ENCODE measurements around the gene TBX6. TPM values are rescaled to one million over a fixed set of nuclear protein-coding genes. Genes with fewer than 3 reads are reported as not detected.
"Not testable (repeated sequence)": the region's sequence is repeated elsewhere in the genome, so short reads cannot be mapped to it uniquely, and the experiment has no call there.

TBX6 gene
- total RNA-seq, 1 donor from 2014 or later: 0.86 TPM

DNA sequence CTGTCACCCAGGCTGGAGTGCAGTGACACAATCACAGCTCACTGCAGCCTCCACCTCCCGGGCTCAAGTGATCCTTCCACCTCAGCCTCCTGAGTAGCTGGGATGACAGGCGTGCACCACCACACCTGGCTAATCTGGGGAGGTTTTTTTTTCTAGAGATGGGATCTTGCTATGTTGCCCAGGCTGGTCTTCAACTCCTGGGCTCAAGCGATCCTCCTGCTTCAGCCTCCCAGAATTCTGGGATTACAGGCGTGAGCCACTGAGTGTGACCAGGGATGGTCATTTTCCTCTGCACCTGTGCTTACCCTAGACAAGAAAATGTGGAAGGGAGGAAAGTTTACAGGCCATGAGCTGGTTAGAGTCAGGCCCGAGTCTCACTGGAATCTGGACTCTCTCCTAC lies 51.0 kb downstream of the TBX6 start:
- not testable (repeated sequence) for ATAC-seq; DNase-seq (ENCODE audit: low spot score)

DNA sequence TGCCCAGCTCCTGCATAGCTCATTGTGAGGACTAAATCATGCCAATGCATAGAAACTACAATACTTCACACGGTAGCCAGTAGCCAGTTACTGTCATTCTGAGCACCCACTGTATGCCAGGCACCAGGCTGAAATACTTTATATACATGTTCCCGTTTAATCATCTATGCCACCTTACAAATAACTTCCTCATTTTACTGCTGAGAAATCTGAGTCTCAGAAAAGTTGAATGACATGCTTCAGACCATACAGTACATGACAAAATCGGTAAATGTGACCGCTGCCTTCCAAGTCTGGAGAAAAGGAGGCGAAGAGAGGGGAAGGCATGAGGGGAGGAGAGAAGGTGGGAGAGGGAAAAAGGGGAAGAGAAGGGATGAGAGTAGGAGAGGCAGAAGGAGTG lies 51.5 kb downstream of the TBX6 start:
- DNase-seq (ENCODE audit: low spot score) (no peak), ATAC-seq (no peak)

Other genes with a start within 250 kb of the TBX6 start
- gene CDIPT, start 228.7 kb downstream of the TBX6 start, total RNA-seq: 53.1 TPM
- 0.55 TPM for gene SEZ6L2, start 192.4 kb downstream of the TBX6 start, total RNA-seq
- gene ASPHD1, start 191.4 kb downstream of the TBX6 start, total RNA-seq: 0.13 TPM
- gene KCTD13, start 165.7 kb downstream of the TBX6 start, total RNA-seq: 9.8 TPM
- gene TMEM219, start 129.8 kb downstream of the TBX6 start, total RNA-seq: 71.0 TPM
- 21.1 TPM for gene TAOK2, start 118.1 kb downstream of the TBX6 start, total RNA-seq
- 9.2 TPM for gene HIRIP3, start 96.3 kb downstream of the TBX6 start, total RNA-seq
- gene INO80E, start 95.7 kb downstream of the TBX6 start, total RNA-seq: 34.7 TPM
- gene DOC2A, start 80.9 kb downstream of the TBX6 start, total RNA-seq: 0.15 TPM
- gene C16orf92, start 68.7 kb downstream of the TBX6 start, total RNA-seq: not detected
- 0.13 TPM for gene TLCD3B, start 60.7 kb downstream of the TBX6 start, total RNA-seq
- gene ALDOA, start 26.2 kb downstream of the TBX6 start, total RNA-seq: 176 TPM
- gene PPP4C, start 15.9 kb downstream of the TBX6 start, total RNA-seq: 51.0 TPM
- gene YPEL3, start 4.3 kb upstream of the TBX6 start, total RNA-seq: 20.9 TPM
- 1.4 TPM for gene GDPD3, start 21.6 kb upstream of the TBX6 start, total RNA-seq
- gene MAPK3, start 31.3 kb upstream of the TBX6 start, total RNA-seq: 12.3 TPM
- 8.5 TPM for gene CORO1A, start 91.7 kb upstream of the TBX6 start, total RNA-seq
- gene BOLA2B, start 101.7 kb upstream of the TBX6 start, total RNA-seq: 21.7 TPM
- 77.1 TPM for gene SLX1A, start 102.0 kb upstream of the TBX6 start, total RNA-seq
- 22.8 TPM for gene SULT1A3, start 107.3 kb upstream of the TBX6 start, total RNA-seq
- gene NPIPB13, start 156.6 kb upstream of the TBX6 start, total RNA-seq: 6.2 TPM

Measured in left lobe of liver (tissue), 2 donors.